Type B pancreatic cell (in vitro differentiated cells): ENCODE measurements around the gene CLMN. TPM values are rescaled to one million over a fixed set of nuclear protein-coding genes. Genes with fewer than 3 reads are reported as not detected.
"Not testable (repeated sequence)": the region's sequence is repeated elsewhere in the genome, so short reads cannot be mapped to it uniquely, and the experiment has no call there.

Experiments
- DNase-seq: peaks from one replicate; pipeline ENCODE4 v3.0.0; 2021; ENCODE audit warnings: mixed read lengths; ENCODE audit not compliant: unreplicated experiment; ENCODE audit errors: extremely low spot score
- H3K27ac Mint-ChIP-seq: 2 replicates; pipeline ENCODE4 v1.8.0; 2021; ENCODE audit warnings: mild to moderate bottlenecking, mixed read lengths
- H3K27me3 Mint-ChIP-seq: 2 replicates; pipeline ENCODE4 v1.8.0; 2021; ENCODE audit warnings: mixed read lengths
- H3K36me3 Mint-ChIP-seq: 2 replicates; pipeline ENCODE4 v1.8.0; 2021; ENCODE audit warnings: mixed read lengths
- H3K4me1 Mint-ChIP-seq: one replicate; pipeline ENCODE4 v1.8.0; 2021; ENCODE audit warnings: mixed read lengths; ENCODE audit not compliant: unreplicated experiment
- H3K4me3 Mint-ChIP-seq: 2 replicates; pipeline ENCODE4 v1.8.0; 2021; ENCODE audit warnings: mild to moderate bottlenecking, mixed read lengths
- H3K9me3 Mint-ChIP-seq: 2 replicates; pipeline ENCODE4 v1.8.0; 2021; ENCODE audit warnings: mixed read lengths
- CTCF ChIP-seq: fragments of 200-600 bp; sonication (generic); conservative IDR thresholded peaks from 2 replicates; pipeline ENCODE4 v1.5.0; 2021; ENCODE audit warnings: antibody characterized with exemption, mild to moderate bottlenecking
- total RNA-seq: library from RNA; stranded (reverse); gene quantifications from 2 replicates; pipeline ENCODE4 v1.2.1, GENCODE V29; 2021; ENCODE audit warnings: low replicate concordance

CLMN gene
- total RNA-seq, 1 donor from 2014 or later, result 23.0 TPM

- TF ChIP-seq CTCF, result no peak
- Mint-ChIP-seq H3K36me3 (peaks cover 12% of the 10 kb centered on the region), H3K27me3 (no peaks in the 10 kb centered on the region), H3K4me3 (no peak overlapping the region), H3K27ac (no peak overlapping the region), H3K9me3 (no peaks in the 10 kb centered on the region), H3K4me1 (peaks cover 38% of the 10 kb centered on the region)
- no peak for DNase-seq
These were observed 180.8 kb downstream of the CLMN start for GRCh38 chr14:95138876-95139275.

- H3K27ac Mint-ChIP-seq, result peak overlapping the region; percentile 37
- peaks cover 39% of the 10 kb centered on the region for H3K4me1 Mint-ChIP-seq
- H3K27me3 Mint-ChIP-seq, DNase-seq, H3K9me3 Mint-ChIP-seq, H3K4me3 Mint-ChIP-seq: not testable (repeated sequence)
- peaks cover 12% of the 10 kb centered on the region for H3K36me3 Mint-ChIP-seq
These were observed 181.3 kb downstream of the CLMN start for GRCh38 chr14:95138455-95138854.

- peak overlapping the region; percentile 85 for H3K27ac Mint-ChIP-seq
- no peak for TF ChIP-seq CTCF
- H3K9me3 Mint-ChIP-seq, result no peaks in the 10 kb centered on the region
- no peak for DNase-seq
- no peaks in the 10 kb centered on the region for H3K27me3 Mint-ChIP-seq
- H3K4me3 Mint-ChIP-seq, result no peak overlapping the region
- H3K4me1 Mint-ChIP-seq, result peaks cover 45% of the 10 kb centered on the region
- H3K36me3 Mint-ChIP-seq, result peaks cover 17% of the 10 kb centered on the region
These were observed 181.9 kb downstream of the CLMN start for GRCh38 chr14:95137804-95138167.

GRCh38 chr14:95137164-95137803, 182.4 kb downstream of the CLMN start:
- Mint-ChIP-seq H3K4me3 (no peak overlapping the region), H3K4me1 (peaks cover 50% of the 10 kb centered on the region), H3K27ac (peak overlapping the region; percentile 85), H3K9me3 (no peaks in the 10 kb centered on the region), H3K36me3 (peaks cover 19% of the 10 kb centered on the region), H3K27me3 (no peaks in the 10 kb centered on the region)
- no peak for DNase-seq
- no peak for TF ChIP-seq CTCF

- Mint-ChIP-seq H3K9me3 (no peaks in the 10 kb centered on the region), H3K4me1 (peaks cover 50% of the 10 kb centered on the region), H3K27ac (no peak overlapping the region), H3K4me3 (peak overlapping the region; percentile 1), H3K36me3 (peaks cover 21% of the 10 kb centered on the region), H3K27me3 (no peaks in the 10 kb centered on the region)
- no peak for TF ChIP-seq CTCF
- DNase-seq, result no peak
These were observed 183.1 kb downstream of the CLMN start for GRCh38 chr14:95136631-95137030.

GRCh38 chr14:95134304-95134933, 185.3 kb downstream of the CLMN start:
- Mint-ChIP-seq H3K4me1 (peaks cover 39% of the 10 kb centered on the region), H3K9me3 (no peaks in the 10 kb centered on the region), H3K4me3 (no peak overlapping the region), H3K36me3 (peaks cover 22% of the 10 kb centered on the region), H3K27ac (no peak overlapping the region), H3K27me3 (no peaks in the 10 kb centered on the region)
- TF ChIP-seq CTCF, result no peak
- DNase-seq, result no peak
